HG02981 (cell line): ENCODE measurements around the gene ABHD10.

Experiments
- ATAC-seq: cut with Tn5 transposase; IDR thresholded peaks from one replicate; pipeline ENCODE4 v1.9.1; 2021; ENCODE audit warnings: mild to moderate bottlenecking, moderate library complexity; ENCODE audit not compliant: unreplicated experiment

ABHD10 gene

DNA sequence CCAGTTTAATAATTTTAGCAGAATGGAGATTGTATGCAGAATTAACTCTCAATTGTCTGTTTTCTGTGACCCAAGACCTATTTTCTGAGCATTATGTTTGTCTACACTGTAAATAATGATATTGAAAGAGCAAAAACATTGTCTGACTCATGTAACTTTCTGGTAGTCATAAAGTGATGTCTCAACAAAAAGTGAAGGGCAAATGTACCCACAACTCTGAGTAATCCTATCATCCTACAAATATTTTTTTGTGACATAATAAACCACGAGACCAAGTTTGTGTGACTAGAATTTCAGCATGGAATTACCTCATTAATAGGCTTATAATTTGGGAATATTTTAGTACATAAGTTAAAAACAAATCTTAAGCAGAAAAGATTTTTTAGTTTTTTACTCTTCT lies 15.4 kb upstream of the ABHD10 start:
- no peak for ATAC-seq

DNA sequence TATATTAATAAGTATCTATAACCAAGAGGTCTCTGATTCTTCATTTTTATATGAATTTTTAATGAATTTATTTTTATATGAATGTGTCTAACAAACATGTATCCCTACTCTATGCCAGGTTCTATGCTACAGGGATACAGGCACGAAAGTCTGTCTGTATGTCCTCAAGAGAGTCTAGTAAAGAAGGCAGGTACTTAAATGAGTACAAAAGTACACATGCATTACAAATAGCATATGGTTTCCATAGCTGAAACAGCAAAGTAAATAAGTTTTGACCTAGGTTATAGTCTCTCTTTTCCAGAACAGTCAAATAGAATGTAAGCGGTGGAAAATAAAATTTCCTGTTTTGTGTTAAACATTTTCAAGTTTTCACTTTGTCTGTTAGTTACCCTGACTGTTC lies 13.3 kb upstream of the ABHD10 start:
- no peak for ATAC-seq

DNA sequence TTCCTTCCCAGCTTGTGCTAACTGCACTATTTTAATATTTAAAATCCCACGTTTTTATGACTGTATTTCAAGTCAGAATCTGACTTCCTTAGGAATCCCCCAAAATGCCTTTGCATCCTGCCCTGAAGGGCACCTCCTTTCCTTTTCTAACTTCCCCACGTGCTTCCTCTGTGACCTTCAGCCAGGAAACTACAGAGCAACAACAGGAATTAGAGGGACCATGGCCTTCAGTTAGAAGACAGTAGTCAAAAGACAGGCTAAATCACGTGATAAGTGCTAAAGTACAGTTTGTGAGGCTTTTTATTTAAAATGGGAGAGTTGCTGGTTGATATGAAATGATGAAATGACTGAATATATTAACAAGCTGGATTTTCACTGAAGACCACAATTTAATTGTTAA lies 11.8 kb upstream of the ABHD10 start:
- ATAC-seq = no peak

DNA sequence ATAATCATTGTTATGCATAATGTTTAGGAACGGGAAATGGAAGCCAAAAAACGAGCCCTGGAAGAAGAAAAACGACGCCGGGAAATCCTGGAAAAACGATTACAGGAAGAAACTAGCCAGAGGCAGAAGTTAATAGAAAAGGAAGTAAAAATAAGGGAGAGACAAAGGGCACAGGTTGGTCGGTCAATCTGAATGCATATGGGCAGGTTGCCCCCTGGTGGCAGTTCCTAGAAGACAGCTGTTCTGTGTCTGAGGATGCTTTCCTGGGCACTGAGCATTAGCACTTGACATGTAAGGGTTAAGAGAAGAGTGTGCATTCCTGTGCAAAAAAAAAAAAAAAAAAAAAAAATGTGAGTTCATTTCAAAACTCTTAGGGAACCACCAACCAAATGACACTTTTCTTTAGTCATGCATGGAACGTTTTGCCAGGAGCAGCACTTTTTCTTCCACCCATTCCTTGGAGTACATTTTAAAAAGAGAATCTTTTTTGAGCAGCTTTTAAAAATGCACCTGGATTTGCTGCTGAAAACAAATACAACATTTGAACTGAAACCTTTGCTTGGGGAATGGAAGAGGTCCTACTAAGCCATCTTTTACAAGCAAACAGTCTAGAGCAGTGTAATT lies 11.1 kb upstream of the ABHD10 start:
- peak; percentile 92 for ATAC-seq

DNA sequence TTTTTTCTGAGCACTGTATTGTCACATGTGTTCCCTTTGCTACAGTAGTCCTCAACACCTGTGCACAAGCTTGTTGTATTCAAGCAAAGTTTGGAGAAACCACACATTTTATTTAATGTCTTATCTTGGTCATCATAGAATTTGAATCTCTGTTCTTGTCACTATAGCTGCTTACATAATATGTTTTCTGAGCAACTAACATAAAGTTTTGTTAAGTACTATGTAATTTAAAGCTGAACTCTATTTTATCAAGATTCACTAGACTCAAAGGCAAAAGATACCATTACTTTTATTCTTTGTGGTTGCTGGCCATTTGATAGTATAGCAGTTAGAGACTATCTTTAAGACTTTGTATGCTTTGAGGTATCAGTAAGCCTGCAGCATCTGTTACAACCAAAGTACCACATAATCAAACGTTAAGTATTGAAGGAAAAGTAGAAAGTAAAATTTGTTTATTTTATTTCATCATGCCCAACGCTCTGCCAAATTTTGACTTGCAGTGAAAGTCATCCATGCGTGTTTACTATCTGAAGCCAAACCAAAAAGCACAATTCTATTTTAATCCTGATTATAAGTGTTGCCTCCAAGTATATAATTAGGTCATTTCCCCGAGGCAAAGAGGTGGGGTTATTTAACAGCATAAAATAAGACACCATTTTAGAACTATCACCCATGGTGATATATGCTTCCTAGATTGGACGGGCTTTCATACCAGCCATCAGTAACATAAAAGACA lies 10.3 kb upstream of the ABHD10 start:
- ATAC-seq = no peak

DNA sequence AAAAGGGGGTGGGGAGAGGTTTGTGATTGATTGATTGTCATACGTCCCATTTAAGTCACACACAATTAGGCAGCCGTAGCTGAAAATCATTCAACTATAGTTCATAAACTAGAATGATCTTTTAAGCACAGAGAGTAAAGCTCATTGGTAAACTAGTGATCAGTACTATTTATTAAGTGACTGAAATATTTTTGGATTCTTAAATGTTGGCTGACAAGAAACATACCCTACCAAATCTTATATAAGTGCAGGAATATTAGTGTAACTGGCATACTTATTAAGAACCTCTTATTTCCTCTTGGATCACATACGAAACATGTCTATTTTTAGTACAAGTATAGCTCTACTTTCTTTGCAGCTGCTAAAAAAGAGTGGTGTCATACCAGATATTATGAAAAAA lies 8.4 kb upstream of the ABHD10 start:
- no peak for ATAC-seq

DNA sequence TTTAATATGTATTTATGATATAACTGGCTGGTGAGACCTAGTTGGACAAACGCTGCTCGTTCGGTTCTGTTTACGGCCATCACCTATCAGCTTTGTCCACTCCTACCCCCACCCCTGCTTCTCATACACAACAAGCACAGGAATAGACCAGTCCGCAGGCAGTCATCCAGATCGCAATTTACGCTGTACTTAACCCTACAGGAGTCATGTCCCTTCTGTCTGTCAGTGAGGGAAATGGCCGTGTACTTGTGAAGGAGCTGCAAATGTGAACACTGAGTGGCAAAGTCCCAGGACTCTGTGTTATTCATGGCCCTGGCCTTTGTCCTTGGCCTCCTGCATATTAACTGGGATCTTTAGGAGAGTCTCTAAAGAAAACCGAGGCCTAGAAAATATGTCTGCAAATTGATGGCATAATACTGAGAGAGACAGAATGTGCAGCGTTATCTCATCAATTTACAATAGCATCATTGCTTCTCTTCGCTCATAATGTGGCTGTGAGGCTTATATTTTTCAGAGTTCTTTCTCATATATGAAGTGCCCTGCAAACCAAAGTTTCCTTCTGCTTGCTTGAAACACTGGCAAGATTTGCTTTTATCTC lies 7.2 kb upstream of the ABHD10 start:
- no peak for ATAC-seq

DNA sequence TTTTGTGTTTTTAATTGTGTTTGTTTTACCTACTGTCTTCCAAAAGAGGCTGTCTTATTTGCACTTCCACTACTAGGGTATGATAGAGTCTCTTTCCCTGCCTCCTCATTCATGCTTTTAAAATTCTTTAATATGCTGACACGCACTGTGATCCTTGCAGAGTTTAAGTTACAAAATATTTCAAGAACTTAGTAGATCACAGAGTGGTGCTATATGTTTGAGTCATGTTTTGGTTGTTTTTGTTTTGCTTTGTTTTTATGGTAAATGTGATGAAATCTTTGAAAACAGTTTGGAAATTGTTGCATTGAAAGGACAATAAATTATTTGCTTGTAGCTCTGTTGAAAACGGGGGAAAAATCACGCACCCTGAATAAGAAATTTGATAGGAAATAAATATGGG lies 5.9 kb upstream of the ABHD10 start:
- no peak for ATAC-seq

DNA sequence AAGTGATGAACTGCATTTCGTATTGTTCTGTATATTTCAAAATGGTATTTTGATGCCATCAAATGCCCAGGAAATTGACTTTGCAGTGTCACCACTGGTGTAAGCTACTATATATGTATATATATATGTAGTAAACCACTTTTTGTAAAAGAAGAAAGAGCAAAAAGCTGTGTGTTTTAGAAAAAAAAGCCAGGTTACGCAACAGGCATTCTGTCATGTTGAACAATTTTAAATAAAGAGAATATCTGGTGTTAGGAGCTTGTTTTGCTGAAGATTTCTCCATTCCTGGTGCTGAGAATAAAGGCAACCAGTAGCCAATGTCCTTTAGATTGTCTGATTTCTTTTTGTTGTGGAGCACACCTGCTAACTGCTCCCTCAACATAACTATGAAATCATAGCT lies 3.7 kb upstream of the ABHD10 start:
- ATAC-seq = no peak

DNA sequence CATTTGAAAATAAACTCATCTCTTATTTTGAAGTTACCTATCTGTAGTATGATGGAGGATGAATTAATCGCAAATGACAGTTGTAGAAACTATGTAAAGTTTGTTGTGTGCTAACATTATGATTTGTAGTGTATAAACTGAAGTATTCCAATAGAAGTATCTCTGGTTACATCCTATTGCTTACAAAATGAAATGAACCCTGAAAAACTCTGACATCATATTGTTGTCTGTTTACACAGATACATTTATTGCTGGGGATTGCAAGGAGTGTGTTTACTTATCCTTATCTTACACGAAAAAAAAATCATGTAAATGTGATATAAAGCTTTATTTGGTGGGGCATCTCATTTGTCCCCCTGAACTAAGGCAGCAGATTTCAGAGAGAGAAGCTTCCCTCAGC lies 2.6 kb upstream of the ABHD10 start:
- no peak for ATAC-seq

DNA sequence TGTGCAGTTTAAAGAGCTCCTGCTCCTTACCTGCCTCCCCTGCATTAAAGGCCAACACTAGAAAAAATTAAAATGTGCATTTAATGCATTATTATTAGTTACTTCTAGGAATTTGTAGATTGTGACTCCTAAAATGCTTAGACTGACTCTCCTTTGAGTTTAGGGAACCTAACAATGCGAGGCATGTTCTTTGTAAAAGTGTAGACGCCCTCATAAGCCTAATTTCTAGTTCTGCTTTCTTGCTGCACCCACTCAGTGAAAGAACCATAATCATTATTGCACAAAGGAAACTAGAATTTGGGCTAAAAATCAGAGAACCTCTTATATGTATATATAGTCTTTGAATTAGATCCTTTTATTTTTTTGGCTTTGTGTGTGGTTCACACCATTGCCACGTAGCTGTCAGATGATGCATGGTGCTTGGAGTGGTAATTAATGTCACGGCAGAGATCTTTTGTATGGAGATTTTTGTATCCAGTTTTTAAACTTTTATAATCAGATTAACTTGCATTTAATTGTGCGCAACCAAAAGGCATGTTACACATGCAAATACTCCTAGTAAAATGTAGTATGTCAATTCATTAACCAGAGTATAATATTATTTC lies 710 bp downstream of the ABHD10 start:
- ATAC-seq = peak; percentile 32

DNA sequence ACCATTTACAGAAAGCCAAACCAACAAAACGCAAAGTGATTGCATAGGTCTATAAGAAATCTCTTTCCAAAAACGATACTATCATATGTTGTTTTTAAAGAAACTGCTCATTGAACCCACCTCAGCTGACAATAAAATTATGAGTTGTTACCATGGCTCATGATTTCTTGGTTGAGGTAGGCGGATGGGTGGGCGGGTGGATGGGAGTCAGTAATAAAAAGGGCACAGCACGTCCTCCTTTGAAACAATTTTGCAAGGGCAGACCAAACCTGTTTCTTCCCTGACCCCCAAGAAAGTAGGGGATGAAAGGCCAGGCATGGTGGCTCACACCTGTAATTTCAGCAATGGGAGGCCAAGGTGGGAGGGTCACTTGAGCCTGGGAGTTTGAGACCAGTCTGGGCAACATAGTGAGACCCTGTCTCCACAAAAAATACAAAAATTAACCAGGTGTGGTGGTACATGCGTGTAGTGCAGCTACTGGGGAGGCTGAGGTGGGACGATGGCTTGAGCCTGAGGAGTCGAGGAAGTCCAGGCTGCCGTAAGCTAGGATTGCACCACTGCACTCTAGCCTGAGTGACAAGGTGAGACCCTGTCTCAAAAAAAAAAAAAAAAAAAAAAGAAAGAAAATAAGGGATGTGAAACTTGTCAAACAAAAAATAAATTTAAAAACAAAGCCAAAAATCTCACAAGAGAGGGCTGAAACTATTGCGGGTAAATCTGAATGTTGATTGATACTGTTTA lies 2.1 kb downstream of the ABHD10 start:
- ATAC-seq = no peak

DNA sequence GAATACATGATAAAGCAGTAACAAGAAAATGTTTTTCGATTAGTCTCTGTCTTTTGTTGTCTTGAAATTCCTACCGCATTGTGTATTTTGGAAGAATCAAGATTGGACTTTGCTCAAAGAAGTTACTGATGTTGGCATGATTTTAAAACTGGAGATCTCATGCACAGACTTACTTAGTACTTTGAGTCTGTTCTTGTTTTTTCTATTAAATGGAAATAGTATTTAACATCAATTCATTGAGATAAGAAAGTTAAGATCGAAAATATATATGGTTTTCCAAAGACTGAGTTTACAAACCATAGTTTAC lies 2.6 kb downstream of the ABHD10 start:
- no peak for ATAC-seq

DNA sequence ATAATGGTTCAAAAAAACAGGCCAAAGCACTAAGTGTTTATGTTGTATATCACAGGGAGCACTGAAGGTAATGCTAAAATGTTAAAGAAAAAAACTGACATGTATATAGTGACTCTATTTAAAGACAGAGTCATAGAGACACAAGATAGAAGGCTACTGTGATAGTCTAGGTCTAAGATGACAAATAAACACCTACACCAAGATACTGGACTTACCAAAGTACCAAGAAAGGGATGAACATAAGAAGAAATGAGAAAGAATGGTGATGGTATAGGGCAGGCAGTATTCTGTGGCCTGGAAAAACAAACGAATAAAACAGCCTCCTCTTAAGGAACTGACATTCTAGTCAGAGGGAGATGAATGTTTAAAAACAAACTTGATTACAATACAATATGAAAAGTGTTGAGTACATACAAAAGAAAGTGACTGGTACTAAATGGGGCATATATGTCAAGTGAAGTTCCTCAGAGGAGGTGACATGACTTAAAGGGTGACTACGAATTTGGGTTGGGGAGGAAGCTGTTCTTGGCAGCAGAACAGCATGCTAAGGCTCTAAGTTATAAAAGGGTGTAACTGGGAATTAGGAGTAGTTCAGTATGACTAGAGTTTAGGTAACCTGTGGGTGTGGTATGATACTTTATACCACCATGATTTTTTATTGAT lies 5.9 kb downstream of the ABHD10 start:
- ATAC-seq = no peak

DNA sequence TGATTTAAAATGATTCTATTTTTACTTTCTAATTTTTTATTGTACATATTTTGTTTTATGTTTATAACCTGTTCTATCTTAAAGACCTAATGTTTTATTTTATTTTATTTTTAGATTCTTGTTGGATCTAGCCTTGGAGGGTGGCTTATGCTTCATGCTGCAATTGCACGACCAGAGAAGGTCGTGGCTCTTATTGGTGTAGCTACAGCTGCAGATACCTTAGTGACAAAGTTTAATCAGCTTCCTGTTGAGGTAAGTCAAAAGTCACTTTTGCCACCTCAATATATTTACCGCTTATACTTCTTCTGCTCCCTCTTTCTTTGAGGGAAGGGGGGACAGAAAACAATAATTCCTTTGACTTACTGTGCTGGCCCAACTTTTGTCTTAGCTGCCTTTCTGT lies 8.0 kb downstream of the ABHD10 start:
- no peak for ATAC-seq

DNA sequence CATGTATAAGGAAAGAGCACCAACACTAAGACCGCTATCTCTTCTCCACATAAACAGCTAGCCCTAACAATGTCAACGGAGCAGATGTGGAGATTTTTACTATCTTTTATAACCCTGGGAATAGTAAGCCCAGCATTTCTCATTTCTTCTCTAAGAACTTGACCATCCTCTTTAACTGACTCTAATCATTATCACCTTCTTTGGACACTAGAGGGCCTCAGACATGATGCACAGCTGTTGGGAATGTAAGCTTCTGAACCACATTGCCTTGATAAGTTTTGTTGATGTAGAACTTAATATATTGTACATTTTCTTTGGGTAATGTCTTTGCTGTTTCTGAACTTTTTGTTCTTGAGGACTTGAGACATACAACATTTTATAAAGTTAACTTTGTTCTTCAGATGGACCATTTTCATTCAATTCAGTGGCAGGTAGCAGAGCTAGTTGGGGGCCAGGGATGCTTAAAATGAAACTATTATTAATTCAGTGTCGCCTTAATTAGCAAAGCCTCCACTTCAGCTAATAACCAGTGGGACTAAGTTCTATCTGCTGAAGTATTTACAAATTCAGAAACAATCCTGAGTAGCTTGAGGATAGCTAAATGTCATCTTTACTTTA lies 10.3 kb downstream of the ABHD10 start:
- ATAC-seq = peak; percentile 94

DNA sequence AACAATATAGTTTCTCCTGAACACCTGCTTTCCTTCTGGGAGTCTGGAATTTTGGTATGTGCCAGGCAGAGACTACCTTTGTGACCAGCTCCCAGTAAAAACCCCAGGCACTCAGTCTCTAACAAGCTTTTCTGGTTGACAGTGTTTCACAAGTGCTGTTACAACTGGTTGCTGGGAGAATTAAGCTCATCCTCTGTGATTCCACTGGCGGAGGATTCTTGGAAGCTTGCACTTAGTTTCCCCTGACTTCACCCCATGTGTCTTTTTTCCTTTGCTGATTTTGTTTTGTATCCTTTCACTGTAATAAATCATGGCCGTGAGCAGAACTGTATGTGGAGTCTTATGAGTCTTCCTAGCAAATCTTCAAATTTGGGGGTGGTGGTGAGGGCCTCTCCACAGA lies 14.2 kb downstream of the ABHD10 start:
- no peak for ATAC-seq

DNA sequence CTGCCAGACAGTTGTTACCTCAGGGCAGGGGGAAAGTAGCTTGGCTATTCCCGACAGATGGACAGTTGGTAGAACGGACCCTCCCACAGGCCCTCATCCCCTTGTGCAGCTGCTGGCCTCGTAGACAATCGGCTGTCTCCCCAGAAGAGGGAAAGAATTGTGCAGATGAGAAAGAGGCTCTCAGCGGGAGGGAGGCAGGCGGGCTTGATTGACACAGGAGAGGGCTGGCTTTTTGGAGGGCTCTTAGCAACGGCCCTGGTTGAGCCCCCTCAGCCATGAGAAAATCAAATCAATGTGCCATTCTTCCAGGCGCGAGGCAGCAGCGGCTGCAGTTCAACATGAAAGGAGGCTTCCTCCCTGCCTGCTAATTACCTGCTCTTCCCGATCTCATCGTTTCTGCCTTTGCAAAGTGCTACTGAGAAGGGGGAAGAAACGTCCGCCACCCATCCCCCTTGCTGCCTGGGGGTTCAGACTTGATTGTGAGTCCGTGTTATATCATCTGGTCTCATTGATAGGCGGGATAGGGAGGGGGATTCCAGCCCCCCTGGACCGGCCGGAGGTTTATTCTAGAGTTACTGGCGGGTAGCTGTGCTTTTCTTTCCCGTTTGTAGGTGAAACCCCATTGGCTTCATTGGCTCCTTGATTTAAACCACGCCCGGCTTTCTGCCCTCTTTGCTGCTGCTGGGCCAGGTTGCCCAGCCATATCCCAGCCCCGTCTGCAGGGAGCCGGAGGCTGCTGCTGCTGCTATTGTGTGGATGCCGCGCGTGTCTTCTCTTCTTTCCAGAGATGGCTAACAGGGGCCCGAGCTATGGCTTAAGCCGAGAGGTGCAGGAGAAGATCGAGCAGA lies 20.0 kb downstream of the ABHD10 start, which contains the start of gene TAGLN3:
TAGLN3 (plus strand) TSS at position 287 of the 848 bp plus-strand sequence; CDS start at position 788, 501 bp downstream.
- ATAC-seq = peak; percentile 41

DNA sequence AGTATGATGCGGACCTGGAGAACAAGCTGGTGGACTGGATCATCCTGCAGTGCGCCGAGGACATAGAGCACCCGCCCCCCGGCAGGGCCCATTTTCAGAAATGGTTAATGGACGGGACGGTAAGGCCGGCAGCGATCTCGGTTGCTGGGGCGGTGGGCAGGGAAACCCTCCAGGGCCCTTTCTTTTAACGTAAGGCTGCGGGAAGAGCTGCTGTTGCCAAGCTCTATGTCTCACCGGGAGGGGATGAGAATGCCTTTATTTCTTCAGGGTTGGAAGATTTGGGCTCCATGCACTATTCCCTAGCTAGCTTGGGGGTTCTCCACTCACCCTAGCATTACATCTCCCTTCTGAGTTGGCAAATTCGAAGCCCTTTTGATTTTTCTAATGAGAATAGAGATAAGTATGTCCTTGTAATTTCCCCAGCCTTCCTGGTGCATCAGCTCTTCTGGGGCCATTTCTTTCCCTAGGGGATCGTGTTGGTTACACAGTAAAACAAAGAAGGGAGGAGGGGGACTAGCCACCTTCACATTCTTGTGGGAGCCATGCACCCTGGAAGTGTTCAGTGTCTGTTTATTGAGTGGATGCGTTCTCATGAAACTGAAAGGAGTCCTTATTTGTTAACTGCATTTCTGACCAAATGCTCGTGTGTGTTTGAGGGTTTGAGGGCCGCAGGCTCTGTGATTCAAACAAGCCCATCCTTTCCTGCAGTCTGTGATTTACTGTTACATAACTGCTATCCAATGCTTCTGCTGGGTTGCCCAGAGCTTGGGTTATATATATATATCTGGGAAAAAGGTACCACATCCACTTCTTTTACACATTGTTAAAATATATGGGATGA lies 20.9 kb downstream of the ABHD10 start:
- no peak for ATAC-seq
